Fibroblast of skin of back (primary cell): ENCODE measurements around the gene SLC16A9.

Experiments
- DNase-seq: peaks from one replicate; pipeline ENCODE4 v3.0.0-alpha.2; 2013

SLC16A9 gene

DNA sequence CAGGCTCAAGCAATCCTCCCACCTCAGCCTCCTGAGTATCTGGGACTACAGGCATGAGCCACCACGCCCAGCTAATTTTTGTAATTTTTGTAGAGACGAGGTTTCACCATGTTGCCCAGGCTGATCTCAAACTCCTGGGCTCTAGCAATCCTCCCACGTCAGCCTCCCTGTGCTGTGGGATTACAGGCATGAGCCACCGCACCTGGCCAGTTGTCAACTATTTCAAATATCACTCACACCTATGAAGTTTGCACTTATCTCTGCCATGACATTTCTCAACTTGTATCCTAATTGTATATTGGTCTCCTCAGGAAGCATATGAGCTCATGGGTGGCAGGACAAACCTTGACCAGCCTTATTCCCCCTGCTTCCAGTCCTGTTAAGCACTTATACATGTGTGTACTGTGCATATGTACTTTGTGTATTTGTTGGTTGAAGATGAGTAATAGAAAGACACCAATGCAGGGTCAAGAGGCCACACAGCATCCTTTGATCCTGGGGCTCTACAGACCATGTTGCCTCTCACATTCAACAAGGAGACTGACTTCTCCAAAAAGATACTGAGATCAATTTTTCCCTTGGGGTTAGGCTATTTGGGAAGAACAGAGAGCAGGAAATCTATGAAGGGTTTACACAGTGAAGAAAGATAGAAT, 82.2 kb downstream of the SLC16A9 start:
- DNase-seq = no peak

- no peak for DNase-seq
These were observed 83.2 kb downstream of the SLC16A9 start for GRCh38 chr10:59626523-59626869.

GRCh38 chr10:59625721-59626522, 83.7 kb downstream of the SLC16A9 start:
- peak; percentile 68 for DNase-seq

DNA sequence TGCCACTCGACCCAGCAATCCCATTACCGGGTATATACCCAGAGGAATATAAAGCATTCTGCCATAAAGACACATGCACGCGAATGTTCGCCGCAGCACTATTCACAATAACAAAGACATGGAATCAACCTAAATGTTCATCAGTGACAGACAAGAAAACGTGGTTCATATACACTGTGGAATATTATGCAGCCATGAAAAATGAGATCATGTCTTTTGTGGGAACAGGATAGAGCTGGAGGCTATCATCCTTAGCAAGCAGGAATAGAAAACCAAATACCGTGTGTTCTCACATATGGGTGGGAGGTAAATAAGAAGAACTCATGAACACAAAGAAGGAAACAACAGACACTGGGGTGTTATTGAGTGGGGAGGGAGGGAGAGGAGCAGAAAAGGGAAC, 84.7 kb downstream of the SLC16A9 start:
- no peak for DNase-seq

DNA sequence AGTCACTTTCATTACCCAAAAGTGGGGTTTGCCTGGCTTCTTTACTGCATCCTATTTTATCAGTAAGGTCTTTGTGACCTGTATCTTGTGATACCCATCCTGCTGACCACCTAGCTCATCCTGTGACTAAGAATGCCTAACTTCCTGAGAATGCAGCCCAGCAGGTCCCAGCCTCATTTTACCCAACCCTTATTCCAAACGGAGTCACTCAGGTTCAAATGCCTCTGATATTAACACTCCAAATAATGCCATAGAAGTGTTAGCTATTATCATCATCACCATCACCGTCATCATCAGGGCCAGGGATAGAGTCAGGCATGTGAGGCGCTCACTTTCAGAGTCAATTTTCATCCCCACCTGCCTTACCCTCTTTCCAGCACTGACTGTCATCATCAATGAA, 85.5 kb downstream of the SLC16A9 start:
- DNase-seq = no peak

DNA sequence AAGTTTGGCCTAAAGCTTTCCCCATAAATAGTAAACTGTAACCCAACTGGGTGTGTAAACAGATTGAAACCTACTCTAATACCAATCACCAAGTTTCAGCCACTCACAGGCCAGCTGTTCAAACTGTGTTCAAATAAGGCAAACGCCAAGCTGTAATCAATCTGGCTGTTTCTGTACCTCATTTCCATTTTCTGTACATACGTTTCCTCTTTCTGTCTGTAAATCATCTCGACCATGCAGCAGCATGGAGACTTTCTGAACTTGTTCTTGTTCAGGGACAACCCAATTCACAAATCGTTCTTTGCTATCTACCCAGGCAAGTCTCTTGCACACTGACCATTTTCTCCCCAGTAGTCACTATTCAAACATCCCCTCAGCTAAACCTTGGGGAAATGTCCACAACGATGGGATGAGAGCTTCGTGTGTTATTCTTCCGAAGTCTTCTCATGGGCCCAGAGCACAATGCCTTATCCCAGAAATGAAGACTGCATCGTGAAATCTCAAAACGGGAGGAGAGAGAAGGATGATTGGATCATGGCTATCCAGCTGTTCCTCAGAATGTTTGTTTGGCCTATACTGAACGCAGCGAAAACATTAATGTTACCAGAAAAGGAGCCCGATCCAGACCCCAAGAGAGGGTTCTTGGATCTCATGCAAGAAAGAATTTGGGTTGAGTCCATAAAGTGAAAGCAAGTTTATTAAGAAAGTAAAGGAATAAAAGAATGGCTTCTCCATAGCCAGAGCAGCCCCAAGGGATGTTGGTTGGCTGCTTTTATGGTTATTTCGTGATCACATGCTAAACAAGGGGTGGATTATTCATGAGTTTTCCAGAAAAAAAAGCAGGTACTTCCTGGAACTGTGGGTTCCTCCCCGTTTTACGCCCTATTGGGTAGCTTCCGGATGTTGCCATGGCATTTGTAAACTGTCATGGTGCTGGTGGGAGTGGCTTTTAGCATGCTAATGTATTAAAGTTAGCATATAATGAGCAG, 86.2 kb downstream of the SLC16A9 start:
- no peak for DNase-seq

DNA sequence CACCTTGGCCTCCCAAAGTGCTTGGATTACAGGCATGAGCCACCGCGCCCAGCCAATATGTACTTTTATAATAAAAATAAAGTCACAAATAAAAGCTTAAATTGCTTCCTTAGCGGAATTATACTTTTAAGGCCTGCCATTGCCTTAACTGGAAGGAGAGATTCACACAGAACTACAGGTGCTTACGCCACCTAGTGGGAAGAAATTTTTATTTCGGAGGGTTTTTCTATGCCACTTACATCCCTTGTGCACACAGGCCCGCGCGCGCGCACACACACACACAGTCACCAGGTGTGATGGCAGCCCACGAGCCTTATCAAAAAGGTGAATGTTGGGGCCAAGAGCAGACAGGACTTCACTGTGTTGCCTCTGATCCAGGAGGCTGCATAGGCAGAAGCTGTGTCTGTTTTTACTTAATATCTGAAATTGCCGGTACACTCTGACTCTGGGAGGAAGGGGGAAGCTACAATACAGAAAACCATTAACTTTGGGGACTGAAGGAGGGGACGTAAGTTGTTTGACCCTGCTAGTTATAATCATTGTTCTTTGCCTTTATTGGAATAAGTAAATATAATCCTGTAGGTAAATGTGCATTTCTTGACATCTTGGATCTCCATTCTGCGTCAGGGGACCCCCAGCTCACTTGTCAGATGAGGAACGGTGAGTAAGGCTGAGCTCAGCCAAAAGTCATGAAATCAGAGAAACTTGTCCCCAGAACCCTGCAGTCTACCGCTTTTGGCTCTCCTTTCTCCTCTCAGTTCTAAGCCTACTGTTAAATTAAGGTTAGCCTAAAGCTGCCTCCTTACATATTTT, 87.1 kb downstream of the SLC16A9 start:
- peak; percentile 58 for DNase-seq

GRCh38 chr10:59621771-59622170, 87.9 kb downstream of the SLC16A9 start:
- DNase-seq = no peak

- DNase-seq = no peak
These were observed 91.0 kb downstream of the SLC16A9 start for GRCh38 chr10:59618666-59619065.

DNA sequence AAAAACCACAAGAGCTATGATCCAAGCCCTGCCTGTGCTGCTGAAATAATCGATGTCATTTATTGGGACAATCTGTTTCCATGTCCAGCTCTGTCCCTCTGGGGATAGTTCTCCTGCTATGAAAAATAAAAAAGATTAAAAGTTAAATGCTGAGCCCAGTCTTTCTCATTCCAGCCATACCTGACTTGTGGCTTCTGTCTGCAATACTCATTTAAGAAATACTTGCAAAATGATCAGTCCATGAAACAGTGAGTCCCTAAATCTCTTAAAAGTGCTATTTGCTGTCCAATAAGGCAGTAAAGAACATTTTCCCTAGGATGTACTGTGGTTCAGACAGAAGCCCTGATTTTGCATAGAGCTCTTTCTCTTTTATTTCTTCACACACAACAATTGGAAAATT, 91.7 kb downstream of the SLC16A9 start:
- DNase-seq = no peak

GRCh38 chr10:59611048-59611447, 98.6 kb downstream of the SLC16A9 start:
- peak; percentile 4 for DNase-seq

GRCh38 chr10:59607970-59608369, 101.7 kb downstream of the SLC16A9 start:
- DNase-seq = no peak

DNA sequence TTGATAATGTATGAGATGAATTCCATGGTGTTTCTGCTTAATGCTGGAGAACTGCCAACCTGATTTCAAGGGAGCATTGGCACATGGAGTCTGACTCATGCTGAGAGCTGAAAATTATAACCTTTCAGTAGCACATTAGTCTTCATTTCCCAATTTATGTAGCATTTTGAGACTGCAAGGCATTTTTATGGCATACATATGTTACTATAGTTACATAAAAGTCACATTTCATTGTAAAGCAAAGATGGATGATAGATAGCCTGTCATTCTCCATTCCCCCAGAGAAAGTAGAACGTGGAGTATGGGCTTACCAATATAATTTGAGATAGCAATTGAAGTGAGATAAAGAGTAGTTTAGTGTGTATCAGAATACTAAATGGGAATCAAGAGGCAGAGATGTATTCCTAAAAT, 103.1 kb downstream of the SLC16A9 start:
- DNase-seq = peak; percentile 34

GRCh38 chr10:59601985-59602384, 107.7 kb downstream of the SLC16A9 start:
- DNase-seq = no peak
